ENCODE results near the gene PPP6R3.

The PPP6R3 gene

GRCh38 chr11:68664141-68664540, 203.6 kb downstream of the PPP6R3 start (continued):
- TF ChIP-seq, protein P1, sequence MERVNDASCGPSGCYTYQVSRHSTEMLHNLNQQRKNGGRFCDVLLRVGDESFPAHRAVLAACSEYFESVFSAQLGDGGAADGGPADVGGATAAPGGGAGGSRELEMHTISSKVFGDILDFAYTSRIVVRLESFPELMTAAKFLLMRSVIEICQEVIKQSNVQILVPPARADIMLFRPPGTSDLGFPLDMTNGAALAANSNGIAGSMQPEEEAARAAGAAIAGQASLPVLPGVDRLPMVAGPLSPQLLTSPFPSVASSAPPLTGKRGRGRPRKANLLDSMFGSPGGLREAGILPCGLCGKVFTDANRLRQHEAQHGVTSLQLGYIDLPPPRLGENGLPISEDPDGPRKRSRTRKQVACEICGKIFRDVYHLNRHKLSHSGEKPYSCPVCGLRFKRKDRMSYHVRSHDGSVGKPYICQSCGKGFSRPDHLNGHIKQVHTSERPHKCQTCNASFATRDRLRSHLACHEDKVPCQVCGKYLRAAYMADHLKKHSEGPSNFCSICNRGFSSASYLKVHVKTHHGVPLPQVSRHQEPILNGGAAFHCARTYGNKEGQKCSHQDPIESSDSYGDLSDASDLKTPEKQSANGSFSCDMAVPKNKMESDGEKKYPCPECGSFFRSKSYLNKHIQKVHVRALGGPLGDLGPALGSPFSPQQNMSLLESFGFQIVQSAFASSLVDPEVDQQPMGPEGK (CRISPR knock-in tag; IDR thresholded peaks at IDR 0.05; ENCODE audit: borderline replicate concordance): no peak

GRCh38 chr11:68664906-68665305, 204.4 kb downstream of the PPP6R3 start:
- no peak for ATAC-seq

More at GRCh38 chr11:68664906-68665305, 204.4 kb downstream of the PPP6R3 start:
- TF ChIP-seq RARB (CRISPR knock-in tag; IDR thresholded peaks at IDR 0.05): no peak
- no peak for TF ChIP-seq ZNF8 (CRISPR knock-in tag; IDR thresholded peaks at IDR 0.05)
- TF ChIP-seq CSRNP3 (CRISPR knock-in tag; IDR thresholded peaks at IDR 0.05): no peak
- no peak for TF ChIP-seq ZNF565 (CRISPR knock-in tag; conservative IDR thresholded peaks at IDR 0.05; ENCODE audit: low read depth)
- TF ChIP-seq ZNF70 (CRISPR knock-in tag; IDR thresholded peaks at IDR 0.05): no peak
- no peak for TF ChIP-seq CSDC2 (CRISPR knock-in tag; IDR thresholded peaks at IDR 0.05)
- TF ChIP-seq BACH2 (CRISPR knock-in tag; IDR thresholded peaks at IDR 0.05; ENCODE audit: borderline replicate concordance): no peak
- no peak for TF ChIP-seq GLIS3 (CRISPR knock-in tag; IDR thresholded peaks at IDR 0.05)
